ENCODE measurements around the gene TPK1. TPM values are rescaled to one million over a fixed set of nuclear protein-coding genes. Genes with fewer than 3 reads are reported as not detected.

The TPK1 gene
- total RNA-seq, 1 donor from 2014 or later = 2.2 TPM

DNA sequence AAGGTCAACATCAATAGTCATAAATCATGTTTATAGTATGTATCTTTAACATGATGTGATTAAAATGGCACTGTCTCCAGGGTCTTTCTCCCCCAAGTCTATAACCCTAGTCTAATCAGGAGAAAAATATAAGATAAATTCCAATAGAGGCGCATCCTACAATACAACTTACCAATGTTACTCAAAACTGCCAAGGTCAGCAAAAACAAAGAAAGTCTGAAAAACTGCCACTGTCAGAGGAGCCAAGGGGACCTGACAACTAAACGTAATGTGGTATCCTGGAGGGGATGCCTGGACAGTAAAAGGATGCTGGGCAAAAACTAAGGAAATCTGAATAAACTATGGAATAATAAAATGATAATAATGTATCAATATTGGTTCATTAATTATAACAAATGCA lies 63.9 kb downstream of the TPK1 start:
- Mint-ChIP-seq H3K36me3 (ENCODE audit: insufficient read depth) (no peaks in the 10 kb centered on the region), H3K4me3 (ENCODE audit: low read depth) (no peak overlapping the region), H3K27ac (no peak overlapping the region), H3K4me1 (ENCODE audit: low read depth) (no peaks in the 10 kb centered on the region), H3K27me3 (no peaks in the 10 kb centered on the region), H3K9me3 (ENCODE audit: low read depth) (no peaks in the 10 kb centered on the region)
- DNase-seq (ENCODE audit: low spot score, unreplicated experiment) = no peak
- TF ChIP-seq, protein P1, sequence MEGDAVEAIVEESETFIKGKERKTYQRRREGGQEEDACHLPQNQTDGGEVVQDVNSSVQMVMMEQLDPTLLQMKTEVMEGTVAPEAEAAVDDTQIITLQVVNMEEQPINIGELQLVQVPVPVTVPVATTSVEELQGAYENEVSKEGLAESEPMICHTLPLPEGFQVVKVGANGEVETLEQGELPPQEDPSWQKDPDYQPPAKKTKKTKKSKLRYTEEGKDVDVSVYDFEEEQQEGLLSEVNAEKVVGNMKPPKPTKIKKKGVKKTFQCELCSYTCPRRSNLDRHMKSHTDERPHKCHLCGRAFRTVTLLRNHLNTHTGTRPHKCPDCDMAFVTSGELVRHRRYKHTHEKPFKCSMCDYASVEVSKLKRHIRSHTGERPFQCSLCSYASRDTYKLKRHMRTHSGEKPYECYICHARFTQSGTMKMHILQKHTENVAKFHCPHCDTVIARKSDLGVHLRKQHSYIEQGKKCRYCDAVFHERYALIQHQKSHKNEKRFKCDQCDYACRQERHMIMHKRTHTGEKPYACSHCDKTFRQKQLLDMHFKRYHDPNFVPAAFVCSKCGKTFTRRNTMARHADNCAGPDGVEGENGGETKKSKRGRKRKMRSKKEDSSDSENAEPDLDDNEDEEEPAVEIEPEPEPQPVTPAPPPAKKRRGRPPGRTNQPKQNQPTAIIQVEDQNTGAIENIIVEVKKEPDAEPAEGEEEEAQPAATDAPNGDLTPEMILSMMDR (IDR thresholded peaks at IDR 0.05; ENCODE audit: unreplicated experiment) = no peak

DNA sequence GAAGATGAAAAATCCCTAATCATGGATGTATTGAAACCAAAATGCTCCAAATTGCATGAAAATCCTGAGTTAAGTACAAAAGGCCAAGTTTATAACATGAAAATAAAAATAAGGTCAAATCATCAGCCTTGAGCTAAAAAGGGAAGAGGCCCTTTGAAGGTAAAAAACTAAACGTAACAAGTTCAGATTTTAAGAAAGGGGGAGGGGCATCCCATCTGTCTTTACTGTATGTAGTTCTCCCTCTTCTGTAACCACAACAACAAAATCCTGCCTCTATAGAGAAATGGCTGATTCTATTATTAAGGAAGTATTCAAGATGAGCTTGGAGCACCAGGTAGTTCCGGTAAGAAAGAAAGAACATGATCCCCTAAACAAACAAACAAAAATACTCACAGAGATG lies 64.7 kb downstream of the TPK1 start:
- no peak overlapping the region for H3K27ac Mint-ChIP-seq

DNA sequence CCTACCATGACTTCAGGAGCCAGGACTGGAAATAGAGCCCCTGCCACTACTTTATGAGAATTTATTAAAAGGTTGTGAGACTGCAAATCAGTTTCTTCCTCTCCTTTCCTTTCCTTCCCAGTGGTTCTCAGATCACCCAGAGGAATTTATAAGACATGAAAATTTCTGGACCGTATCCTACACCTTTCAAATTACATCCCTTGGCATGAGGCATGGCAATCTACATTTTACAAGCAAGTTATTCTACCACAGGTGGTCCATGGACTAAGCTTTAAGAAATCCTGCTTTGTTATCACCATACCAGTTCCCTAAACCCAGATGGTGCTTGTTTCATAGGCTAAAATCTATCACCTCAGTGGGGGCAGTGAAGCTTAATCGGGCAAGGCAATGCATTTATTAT lies 66.5 kb downstream of the TPK1 start:
- no peaks in the 10 kb centered on the region for H3K4me1 Mint-ChIP-seq (ENCODE audit: low read depth)
- no peak for DNase-seq (ENCODE audit: low spot score, unreplicated experiment)
- TF ChIP-seq, protein P1 (IDR thresholded peaks at IDR 0.05; ENCODE audit: unreplicated experiment) = no peak
- no peaks in the 10 kb centered on the region for H3K27me3 Mint-ChIP-seq
- no peaks in the 10 kb centered on the region for H3K9me3 Mint-ChIP-seq (ENCODE audit: low read depth)
- H3K4me3 Mint-ChIP-seq (ENCODE audit: low read depth) = no peak overlapping the region
- no peaks in the 10 kb centered on the region for H3K36me3 Mint-ChIP-seq (ENCODE audit: insufficient read depth)
- H3K27ac Mint-ChIP-seq = no peak overlapping the region

More for the DNA sequence above, 64.7 kb downstream of the TPK1 start:
- H3K4me1 Mint-ChIP-seq (ENCODE audit: low read depth) = no peaks in the 10 kb centered on the region
- H3K4me3 Mint-ChIP-seq (ENCODE audit: low read depth) = no peak overlapping the region
- H3K27me3 Mint-ChIP-seq = no peaks in the 10 kb centered on the region
- no peaks in the 10 kb centered on the region for H3K9me3 Mint-ChIP-seq (ENCODE audit: low read depth)
- DNase-seq (ENCODE audit: low spot score, unreplicated experiment) = no peak
- H3K36me3 Mint-ChIP-seq (ENCODE audit: insufficient read depth) = no peaks in the 10 kb centered on the region
- TF ChIP-seq, protein P1 (IDR thresholded peaks at IDR 0.05; ENCODE audit: unreplicated experiment) = no peak

DNA sequence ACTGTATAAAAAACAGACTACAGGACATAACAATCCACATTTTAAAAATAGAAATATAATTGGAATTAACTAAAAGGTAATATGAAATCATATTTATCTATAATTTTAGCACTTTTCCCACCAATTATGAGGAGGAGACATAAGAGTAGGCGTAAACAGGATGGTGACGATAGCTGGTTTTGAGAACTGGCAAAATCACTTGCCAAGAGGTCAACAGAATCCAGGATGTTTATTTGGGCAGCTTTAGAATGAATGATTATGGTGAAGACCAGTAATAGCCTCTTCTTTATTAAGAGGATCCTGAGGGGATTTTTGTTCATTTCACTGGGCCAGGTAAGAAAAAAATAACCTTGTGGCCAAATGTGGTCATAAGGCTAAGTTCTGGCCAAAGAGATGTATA lies 67.2 kb downstream of the TPK1 start:
- H3K4me3 Mint-ChIP-seq (ENCODE audit: low read depth) = no peak overlapping the region
- no peaks in the 10 kb centered on the region for H3K9me3 Mint-ChIP-seq (ENCODE audit: low read depth)
- TF ChIP-seq, protein P1 (IDR thresholded peaks at IDR 0.05; ENCODE audit: unreplicated experiment) = no peak
- no peak overlapping the region for H3K27ac Mint-ChIP-seq
- DNase-seq (ENCODE audit: low spot score, unreplicated experiment) = no peak
- no peaks in the 10 kb centered on the region for H3K27me3 Mint-ChIP-seq
- no peaks in the 10 kb centered on the region for H3K36me3 Mint-ChIP-seq (ENCODE audit: insufficient read depth)
- no peaks in the 10 kb centered on the region for H3K4me1 Mint-ChIP-seq (ENCODE audit: low read depth)

DNA sequence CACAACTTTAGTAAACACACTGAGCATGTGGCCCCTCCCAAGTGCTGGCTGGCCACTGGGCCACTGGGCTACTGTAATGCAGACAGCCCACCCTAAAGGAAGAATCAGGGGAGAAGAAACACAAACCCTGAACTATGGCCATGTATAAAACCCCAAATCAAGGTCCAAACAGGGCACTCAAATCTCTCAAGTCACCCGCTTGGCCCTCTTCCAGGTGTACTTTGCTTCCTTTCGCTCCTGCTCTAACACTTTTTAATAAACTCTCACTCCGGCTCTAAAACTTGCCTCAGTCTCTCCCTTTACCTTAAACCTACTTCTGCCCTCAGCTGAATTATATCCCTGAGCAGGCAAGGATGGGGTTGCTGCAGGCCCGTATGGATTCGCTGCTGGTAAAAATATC lies 72.6 kb downstream of the TPK1 start:
- Mint-ChIP-seq H3K9me3 (ENCODE audit: low read depth) (no peaks in the 10 kb centered on the region), H3K4me1 (ENCODE audit: low read depth) (no peaks in the 10 kb centered on the region), H3K27ac (no peak overlapping the region), H3K36me3 (ENCODE audit: insufficient read depth) (no peaks in the 10 kb centered on the region), H3K4me3 (ENCODE audit: low read depth) (no peak overlapping the region), H3K27me3 (no peaks in the 10 kb centered on the region)
- no peak for DNase-seq (ENCODE audit: low spot score, unreplicated experiment)
- TF ChIP-seq, protein P1 (IDR thresholded peaks at IDR 0.05; ENCODE audit: unreplicated experiment) = no peak
